GM18511 (cell line): ENCODE results near the gene REPS2.

ENCODE experiments used
- ATAC-seq: cut with Tn5 transposase; IDR thresholded peaks from one replicate; pipeline ENCODE4 v1.9.1; 2021; ENCODE audit warnings: mild to moderate bottlenecking, moderate library complexity; ENCODE audit not compliant: unreplicated experiment

Gene REPS2

DNA sequence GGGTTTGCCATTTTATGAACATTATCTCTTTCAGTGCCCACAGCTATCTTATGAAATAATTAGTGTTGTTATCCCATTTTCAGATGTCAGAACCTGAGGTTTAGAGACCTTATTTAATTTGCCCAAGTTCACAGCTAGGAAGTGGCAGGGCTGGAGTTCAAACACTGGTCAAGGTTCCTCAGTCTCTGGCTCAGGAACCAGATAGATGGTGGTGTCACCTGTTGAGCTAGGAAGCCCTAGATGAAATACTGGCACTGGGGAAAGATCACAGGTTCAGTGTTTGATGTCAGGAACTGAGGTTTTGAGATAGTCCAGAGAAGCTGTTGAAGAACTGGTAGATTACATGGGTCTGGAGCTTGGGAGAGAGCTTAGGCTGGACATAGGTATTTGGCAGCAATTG, 85.4 kb downstream of the REPS2 start:
- ATAC-seq, result no peak

DNA sequence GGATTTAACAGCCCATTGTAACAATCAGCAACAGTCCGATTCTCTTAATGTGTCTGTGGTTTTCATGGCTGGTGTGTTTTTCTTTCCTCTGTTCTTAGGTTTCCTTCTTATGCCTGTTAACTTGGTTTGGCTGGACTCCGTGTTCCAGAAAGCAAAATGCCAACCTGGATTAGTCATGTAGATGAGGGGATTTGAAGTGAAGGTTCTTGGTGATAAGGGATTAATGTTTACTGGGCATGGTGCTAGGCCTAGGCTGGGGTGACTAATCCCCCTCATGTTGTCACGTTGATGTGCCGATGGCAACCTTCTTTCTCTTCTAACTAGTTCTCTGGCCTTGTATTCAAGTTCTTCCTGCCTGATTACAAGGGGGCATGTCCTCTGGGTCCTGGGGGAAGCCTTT, 85.9 kb downstream of the REPS2 start:
- no peak for ATAC-seq

DNA sequence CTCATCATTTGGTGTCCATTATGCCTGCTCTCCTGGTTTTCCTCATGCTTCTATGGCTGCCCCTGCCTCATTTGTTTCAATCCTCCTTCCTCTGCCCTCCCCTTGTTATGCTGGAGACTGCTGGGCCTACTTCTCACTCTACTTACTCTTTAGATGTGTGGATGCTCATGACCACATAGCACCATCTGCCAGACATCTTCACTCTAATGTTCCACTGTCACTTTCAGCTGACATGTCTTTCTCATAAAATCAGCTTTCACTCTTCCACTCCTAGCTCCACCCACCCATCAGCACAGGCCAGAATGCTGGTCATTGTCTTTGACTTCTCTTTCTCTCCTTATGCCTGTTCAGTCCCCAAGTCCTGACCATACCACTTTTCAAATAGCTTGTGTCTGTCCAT, 86.8 kb downstream of the REPS2 start:
- no peak for ATAC-seq

DNA sequence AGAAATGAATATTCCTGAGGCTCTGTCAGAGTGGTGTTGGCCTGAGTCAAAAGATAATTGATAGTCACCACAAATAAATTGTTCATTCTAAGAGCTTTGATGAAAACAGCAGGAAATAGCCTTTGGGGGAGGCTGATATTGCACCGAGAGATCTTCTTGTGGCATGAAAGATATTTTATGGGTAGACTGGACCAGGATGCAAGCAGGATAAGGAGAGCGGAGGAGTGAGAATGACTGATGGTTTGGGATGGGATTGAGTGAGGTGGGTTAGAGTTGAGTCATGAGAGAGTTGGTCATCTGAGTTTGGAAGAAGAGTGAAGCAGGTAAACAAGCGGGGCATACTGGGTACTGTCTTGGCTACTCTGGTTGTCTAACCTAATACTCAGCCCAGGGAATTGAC, 88.7 kb downstream of the REPS2 start:
- ATAC-seq, result no peak

DNA sequence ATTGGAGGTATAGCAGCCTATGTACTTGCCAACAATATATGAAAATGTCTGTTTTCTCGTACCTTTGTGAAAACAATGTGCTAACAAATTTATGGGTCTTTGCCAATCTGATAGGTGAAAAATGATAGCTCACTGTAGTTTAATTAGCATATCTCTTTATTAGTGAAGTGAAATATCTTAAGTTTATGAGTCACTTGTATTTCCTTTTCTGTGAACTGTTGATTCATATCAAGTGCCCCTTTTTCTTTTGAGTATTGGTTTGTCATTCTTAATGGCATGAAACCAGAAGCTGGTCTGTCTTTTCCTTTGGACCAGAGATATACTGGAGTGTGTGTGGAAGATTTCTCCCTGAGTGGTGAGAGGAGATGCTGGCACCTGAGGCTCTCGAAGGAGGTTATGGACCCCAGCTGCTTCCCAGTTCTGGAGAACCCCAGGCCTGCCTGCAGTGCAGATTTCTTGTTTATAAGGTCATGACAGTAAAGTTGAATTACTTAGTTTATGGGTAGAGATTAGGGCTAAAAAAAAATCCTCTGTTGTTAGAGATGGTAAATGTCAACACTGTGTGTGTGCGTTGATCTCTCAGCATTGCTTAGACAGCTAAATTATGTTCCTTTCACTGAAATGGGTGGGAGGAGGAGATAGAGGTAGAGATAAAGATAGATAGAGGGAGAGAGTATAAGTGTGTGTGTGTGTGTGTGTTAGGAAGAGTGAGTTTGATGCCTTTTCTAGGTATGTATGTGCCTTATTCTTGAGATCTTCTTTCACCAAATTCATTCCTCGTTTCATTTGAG, 89.9 kb downstream of the REPS2 start:
- no peak for ATAC-seq

DNA sequence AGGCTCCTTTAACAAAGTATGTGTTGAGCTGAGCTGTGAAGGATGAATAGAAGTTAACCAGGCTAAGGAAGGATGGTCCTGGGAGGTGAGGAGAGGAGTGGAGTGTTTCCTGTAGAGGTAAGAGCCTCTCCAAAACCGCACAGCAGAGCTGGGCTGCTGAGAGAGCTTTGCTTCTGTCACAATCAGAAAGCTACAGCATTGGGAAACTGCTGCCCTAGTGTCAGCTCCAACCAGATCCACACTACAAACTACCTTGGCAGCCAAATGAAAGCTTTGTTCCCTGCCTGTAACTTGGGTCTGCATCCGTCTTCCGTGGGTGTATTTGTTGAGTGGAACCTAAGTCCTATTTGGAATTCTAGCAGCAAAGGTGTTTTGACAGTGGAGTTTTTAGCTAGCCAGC, 91.8 kb downstream of the REPS2 start:
- no peak for ATAC-seq

DNA sequence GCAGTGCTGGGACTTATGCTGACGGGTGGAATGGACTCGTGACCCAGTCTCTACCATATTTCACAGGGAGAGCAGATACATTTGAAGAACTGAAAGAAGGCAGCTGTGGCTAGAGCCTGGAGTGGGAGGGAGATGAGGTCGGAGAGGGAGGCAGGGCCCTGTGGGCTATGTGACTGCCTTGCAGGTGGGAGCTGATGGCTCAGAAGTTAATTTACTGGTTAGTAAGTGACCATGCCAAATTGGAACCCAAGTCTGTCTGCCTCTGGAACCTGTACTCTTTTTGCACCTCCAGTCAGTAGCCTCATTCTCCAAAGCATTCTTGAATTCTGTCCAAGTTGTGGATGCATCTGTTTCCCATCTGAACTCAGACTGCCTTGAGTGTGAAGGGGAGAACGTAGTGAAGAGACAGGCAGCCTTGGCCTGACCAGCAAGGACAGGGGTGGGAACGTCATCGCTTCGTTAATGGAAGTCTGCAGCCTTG, 92.3 kb downstream of the REPS2 start:
- ATAC-seq, result peak; percentile 75

DNA sequence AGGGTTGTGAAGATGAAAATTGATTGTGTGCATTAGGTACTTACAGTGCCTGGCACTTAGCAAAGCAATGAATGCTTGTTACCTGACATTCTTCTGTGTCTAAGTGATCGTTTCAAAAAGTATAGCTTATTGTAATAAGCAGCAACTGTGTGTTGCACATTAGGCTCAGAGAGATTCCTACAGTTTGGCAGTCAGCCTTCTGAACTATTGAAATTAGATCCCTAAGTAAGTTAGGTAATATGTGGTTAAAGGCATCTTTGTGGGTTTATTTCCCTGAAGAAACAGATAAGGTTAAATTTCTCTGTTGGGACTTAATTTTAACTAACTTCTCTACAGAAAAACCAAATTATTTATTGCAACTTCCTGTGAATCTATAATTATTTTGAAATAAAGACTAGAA, 93.4 kb downstream of the REPS2 start:
- ATAC-seq, result no peak

DNA sequence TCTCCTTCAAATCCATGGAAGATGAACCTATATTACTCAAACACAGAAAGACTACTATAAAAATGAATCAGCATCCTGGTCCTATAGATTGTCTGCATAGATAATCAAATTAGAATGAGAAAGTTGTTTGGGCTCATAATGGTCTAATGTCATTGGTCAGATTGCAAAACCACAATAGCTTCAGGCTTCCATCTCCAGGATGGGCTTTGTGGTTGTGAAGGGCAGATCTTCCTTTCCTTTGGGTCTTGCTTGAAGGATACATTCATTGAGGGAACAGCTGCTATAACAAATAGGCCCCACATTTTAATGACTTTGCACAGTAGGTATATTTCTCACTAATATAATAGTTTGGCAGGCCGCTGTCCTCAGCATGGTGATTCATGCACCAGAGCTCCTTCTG, 94.3 kb downstream of the REPS2 start:
- no peak for ATAC-seq

DNA sequence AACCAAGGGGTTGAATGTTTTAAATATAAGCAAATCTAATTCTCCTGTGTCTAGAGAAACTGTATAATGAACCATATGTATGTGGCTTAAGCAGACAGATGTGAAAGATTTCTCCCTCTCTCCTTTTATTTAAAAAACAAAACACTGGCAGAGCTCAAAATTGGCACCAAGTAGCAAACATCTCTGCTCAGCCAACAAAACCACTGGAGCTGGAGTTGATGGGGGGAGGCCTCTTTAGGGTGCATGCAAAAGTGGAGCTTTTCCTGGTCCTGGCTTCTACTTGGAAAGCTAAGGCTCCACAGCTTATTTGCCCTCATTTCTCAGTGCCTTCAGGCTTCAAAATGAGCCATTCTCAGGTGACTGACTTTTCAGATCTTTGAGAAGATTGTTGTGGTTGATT, 95.6 kb downstream of the REPS2 start:
- no peak for ATAC-seq

DNA sequence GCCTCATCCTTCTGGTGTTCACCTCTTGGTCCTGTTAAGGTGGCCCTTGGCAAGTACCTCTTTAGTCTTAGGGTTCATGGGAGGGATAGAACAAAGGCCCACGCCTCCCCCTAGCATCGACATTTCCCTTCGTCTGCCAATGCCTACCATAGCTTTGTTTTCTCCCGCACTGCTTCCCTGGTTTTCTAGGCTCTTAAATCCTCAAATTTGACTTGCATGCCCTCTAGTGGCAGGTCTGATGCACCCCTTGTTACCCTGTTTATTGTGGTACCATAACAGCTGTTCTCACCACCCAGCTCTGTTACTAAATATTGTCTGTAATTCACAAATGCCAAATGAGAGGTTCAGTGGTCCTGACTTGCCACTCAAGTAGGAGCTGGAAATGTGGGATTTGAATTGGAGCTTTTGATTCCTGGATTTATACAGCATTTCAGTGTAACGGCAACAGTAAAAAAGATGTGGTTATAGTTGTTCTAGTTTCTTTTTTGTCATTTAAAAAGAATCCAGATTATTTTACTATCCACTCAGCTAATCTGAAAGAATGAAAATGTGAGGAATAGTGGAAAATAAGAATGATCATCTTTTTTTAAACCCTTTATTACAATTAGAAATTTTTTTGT, 100.1 kb downstream of the REPS2 start:
- ATAC-seq, result peak; percentile 68

DNA sequence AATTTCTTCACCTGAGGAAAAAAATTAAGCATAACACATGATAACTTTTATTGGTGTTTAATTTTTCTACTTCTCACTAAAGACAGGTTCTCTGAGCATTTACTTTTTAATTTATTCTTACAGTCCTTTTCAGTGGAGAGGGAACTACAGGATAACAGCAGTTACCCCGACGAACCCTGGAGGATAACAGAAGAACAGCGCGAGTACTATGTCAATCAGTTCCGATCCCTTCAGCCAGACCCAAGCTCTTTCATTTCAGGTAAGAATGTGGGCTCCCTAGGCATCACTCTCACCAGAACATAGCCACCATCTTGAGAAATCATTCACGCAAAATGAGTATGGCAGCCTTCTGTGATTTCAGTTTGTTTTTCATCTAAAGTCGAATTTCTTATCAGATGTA, 100.8 kb downstream of the REPS2 start:
- ATAC-seq, result no peak

DNA sequence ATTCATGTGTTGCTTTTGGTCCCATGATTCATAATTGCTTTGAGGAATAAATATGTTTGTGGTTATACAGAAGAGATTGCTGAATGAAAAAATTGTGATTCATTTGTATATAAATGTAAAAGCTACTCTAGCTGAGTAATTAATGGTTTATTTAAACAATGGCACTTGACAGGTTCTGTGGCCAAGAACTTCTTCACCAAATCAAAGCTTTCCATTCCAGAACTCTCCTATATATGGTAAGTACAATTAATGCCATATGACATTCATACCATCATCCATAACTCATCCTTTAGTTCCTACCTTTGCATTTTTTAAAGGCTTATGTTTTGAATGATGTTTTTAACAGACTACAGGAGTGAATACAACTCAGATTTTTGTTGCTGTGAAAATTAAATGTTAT, 105.8 kb downstream of the REPS2 start:
- no peak for ATAC-seq

DNA sequence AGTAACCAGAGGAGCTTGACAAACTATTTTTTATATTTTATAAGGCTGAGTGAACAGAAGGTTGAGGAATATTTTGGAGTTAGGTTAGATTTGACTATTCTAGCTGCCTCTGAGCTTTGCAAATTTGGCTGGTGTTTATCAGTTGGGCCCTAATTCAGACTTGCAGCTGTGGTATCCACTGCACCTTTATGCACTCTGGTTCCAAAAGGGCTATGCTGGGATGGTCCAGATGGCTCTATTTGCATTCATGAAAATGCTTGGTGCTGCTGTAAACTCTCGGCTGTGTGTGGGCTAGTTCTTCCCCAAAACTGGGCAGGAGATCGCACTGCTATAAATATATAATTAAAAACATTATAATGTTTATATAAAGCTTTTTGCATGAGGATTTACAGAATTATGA, 106.3 kb downstream of the REPS2 start:
- ATAC-seq, result no peak

DNA sequence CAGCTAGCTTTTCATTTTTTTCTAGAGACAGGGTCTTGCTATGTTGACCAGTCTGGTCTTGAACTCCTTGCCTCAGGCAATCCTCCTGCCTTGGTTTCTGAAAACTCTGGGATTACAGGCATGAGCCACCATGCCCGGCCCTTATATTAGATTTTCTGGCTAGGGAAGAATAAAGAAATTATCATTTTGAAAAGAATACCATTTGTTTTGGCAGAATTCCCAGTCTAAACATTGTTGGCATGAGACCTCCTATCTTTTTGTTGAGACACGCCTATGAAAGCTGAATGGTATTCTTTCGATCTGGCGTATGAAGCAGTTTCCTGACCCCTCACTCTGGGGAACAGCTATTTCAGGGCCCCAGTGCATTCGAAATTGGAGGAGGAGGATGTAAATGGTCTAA, 107.0 kb downstream of the REPS2 start:
- no peak for ATAC-seq

DNA sequence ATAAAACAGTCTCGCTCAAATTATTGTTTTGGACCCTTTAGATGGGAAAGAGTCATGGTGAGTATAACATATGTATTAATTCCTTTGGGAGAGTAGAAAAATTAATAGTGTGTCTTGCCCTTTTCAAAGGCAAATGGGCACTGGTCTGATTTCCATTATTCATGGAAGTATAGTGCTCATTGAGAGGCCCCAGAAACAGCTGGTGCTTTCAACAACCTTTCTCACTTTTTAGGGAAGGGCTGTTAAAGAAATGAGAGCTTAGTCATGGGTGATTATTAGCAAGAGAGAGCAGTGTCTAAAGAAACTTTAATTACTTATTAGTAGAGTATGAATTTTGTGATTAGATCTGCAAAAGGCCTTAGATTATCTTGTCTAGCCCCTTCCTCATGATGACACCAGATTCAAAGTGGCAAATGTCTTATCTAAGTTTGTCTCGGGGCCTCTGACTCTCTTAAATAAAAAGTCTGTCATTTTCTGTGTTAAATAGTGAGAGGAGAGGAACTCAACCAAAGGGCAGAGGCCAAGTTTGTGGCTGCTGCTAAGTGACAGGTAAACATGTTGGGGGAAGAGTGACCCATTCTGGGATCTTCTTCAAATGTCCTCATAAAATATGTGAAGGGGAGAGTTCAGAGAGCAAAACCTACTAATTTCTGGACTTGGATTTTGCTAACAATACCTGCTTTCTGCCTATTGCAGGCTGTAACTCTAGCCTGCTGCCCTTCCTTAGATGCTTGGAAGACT, 110.6 kb downstream of the REPS2 start:
- ATAC-seq, result no peak

DNA sequence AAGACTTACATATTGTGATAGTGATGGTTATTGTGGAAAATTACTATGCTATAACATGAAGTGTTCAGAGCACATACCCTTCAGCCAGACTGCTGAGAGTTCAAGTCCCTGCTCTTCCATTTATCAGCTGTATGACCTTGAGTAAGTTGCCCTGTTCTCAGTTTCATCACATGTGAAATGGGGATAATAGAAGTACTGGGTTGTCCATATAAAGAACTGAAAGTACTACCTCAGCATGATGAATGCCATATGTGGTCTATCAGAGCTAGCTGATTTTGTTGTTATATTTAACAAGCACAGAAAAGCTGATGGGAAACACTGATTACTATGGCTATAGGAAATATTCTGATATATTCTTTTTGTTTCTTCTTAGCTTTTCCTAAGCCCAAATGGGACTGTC, 115.6 kb downstream of the REPS2 start:
- no peak for ATAC-seq

DNA sequence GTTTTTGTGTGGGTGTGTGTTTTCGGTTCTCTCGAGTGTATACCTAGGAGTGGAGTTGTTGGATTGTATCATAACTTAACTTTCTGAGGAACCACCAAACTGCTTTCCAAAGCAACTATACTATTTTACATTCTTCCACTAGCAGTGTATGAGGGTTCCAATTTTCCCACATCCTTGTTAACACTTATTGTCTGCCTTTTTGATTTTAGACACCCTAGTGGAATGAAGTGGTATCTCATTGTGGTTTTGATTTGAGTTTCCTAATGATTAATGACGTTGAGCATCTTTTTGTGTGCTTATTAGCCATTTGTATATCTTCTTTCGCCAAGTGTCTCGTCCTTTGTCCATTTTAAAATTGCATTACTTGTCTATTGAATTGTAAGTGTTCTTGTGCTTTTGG, 118.6 kb downstream of the REPS2 start:
- ATAC-seq, result no peak

DNA sequence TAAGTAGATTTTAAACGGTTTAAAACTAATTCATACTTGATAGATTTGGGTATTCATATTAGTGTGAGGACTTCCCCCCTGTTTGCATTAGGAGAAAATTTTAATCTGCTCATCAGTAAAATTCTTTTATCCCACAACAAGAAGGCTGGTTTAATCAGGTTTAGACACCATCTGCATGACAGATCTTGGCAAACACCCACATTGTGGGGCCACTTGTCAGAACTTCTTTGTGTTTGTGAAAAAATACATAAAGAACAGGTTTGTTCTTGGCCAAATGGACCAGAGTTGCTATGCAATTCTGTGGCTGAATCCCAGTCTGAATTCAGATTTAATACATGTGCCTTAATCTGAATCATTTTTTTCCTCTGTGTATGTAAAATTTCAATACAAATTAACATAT, 121.1 kb downstream of the REPS2 start:
- ATAC-seq, result no peak

DNA sequence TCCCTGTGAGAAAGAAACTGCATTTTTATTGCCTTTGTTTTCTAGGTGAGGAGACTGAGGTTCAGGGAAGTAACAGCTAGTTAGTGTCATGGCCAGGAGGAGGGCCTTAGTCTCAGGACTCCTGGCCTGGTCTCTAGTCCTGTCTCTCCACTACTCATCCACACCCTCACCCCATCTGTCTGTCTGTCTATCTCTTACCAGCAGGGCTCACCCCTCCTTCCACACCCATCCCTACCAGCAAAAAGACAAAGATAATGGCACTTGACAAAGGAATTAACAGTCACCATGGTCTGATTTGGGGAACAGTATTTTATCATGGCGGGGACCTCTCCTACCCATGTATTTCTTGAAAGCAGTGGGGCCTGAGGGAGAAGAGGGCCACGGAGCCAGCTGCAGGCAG, 125.8 kb downstream of the REPS2 start:
- no peak for ATAC-seq

DNA sequence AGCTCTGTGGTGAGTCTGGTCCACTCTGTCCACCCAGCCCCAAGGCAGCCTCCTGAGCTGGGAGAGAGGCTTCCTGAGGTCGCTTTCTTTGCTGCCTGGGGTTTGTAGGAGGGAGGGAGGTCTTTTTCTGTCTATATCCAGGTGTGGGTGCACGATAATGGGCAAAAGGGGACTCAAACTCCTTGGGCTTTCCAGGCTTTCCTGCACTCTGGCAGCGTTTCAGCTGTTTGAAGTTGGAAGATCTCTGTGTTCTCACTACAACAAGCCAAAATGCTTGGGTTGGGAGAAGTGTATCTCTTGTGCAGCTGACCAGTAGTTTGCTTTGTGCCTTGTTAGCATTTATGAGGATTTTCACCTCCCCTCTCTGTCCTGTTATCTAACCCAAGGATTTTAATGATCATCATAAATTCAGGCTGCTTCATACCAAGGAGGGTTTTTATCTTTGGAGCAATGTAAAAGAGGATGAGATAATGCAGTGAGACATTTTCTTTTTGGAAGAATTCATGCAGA, 126.3 kb downstream of the REPS2 start:
- no peak for ATAC-seq

DNA sequence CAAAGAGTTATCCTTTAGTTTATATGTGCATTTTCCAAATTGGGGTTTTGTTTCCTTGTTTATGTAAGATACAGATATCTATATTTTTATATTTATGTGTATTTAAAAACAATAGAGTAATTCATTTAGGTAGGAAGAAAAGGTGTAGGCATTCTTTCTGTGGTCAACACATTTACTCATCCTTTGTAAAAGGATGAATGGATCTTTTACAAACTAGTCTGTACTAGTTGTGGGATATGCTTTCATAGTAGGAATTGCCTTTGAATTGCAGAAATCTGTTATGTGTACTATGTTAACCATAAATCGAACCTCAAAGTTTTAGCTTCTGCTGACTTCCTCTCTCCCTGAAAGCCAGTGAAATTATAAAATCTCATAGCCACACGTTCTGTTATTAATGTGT, 128.5 kb downstream of the REPS2 start:
- ATAC-seq, result no peak
